ENCODE data around the gene SYT1.

DNA sequence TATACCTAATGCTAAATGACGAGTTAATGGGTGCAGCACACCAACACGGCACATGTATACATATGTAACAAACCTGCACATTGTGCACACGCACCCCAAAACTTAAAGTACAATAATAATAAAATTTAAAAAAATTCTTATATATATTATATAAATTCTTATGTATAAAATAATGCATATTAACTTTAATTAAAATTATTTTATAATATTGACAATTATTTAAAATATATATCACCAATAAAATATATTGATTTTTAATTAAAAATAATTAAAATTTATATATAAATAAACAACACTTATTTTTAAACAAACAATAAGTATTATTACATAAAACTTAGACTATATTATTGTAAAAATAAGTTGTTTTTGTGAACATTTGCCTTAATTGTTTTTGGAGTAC, 188.8 kb downstream of the SYT1 start:
- TF ChIP-seq, protein P1, sequence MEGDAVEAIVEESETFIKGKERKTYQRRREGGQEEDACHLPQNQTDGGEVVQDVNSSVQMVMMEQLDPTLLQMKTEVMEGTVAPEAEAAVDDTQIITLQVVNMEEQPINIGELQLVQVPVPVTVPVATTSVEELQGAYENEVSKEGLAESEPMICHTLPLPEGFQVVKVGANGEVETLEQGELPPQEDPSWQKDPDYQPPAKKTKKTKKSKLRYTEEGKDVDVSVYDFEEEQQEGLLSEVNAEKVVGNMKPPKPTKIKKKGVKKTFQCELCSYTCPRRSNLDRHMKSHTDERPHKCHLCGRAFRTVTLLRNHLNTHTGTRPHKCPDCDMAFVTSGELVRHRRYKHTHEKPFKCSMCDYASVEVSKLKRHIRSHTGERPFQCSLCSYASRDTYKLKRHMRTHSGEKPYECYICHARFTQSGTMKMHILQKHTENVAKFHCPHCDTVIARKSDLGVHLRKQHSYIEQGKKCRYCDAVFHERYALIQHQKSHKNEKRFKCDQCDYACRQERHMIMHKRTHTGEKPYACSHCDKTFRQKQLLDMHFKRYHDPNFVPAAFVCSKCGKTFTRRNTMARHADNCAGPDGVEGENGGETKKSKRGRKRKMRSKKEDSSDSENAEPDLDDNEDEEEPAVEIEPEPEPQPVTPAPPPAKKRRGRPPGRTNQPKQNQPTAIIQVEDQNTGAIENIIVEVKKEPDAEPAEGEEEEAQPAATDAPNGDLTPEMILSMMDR (IDR thresholded peaks at IDR 0.05; ENCODE audit: insufficient read depth, low read depth, low read length): no peak
- TF ChIP-seq EZH2 (IDR thresholded peaks at IDR 0.05; ENCODE audit: insufficient read depth, low read length): no peak

All from astrocyte (in vitro differentiated cells and primary cell).